B cell (primary cell): Measurements from ENCODE around the gene SH3RF3.

Experiments used
- CTCF ChIP-seq: fragments of 200-600 bp; IDR thresholded peaks from one replicate; pipeline ENCODE4 v1.8.0; 2022; ENCODE audit warnings: antibody characterized with exemption, mild to moderate bottlenecking
- EZH2 ChIP-seq: IDR thresholded peaks from 2 replicates; pipeline ENCODE4 v1.6.1; 2012; ENCODE audit warnings: borderline replicate concordance, low read depth, mild to moderate bottlenecking, moderate library complexity, low read length; ENCODE audit not compliant: insufficient read depth, poor library complexity, severe bottlenecking

DNA sequence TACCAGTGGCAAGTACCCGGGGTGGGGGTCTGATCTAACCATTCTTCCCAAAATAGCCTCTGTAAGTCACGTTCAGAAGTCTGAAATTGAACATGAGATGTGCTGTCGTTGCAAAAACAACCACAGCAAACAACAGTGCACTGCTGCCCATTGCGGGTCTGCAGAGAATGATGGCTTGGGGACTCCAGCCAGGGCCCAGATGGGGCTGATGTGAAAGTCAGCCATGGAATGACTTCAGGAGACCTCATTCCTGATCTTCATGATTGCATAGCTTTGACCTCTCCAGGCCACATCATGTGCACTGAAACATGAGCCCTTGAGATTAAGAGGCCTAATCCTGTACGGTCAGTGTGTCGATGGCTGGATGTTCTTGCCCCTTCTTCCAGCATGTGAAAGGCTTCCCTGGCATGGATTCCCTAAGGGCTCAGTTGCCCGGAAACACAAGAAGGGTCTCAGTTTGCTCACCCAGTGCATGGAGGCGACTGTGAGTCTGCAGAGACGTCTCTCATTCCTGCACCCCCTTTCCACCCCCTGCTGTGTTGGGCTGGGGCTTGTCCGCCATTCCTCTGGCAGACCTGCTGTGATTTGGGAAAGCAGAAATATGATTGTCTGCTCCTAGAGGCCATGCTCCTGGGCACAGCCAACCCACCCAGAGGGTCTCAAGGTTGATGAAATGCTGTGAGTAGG lies 293.2 kb downstream of the SH3RF3 start:
- no peak for TF ChIP-seq CTCF
- no peak for TF ChIP-seq EZH2
